ENCODE data around the gene SLC25A13.

DNA sequence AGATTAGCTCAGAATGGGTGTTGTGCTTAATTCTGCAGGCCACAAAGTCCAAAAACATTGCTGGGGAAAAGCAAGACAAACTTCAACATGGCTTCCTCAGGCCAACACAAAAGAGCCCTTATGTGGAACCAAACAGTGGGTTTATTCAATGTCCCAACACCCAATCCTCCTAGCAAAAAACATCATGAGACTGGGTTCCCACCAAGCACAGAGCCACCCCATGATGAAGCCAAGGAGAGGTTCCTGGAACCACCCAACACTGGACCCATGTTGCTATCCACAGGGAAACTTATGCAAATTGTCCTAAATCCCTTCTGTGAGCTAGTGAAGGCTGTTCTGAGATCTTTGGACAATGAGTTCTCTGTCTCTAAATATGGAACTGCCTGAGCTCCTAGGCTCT lies 24.0 kb downstream of the SLC25A13 start:
- TF ChIP-seq, protein P1, sequence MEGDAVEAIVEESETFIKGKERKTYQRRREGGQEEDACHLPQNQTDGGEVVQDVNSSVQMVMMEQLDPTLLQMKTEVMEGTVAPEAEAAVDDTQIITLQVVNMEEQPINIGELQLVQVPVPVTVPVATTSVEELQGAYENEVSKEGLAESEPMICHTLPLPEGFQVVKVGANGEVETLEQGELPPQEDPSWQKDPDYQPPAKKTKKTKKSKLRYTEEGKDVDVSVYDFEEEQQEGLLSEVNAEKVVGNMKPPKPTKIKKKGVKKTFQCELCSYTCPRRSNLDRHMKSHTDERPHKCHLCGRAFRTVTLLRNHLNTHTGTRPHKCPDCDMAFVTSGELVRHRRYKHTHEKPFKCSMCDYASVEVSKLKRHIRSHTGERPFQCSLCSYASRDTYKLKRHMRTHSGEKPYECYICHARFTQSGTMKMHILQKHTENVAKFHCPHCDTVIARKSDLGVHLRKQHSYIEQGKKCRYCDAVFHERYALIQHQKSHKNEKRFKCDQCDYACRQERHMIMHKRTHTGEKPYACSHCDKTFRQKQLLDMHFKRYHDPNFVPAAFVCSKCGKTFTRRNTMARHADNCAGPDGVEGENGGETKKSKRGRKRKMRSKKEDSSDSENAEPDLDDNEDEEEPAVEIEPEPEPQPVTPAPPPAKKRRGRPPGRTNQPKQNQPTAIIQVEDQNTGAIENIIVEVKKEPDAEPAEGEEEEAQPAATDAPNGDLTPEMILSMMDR (IDR thresholded peaks at IDR 0.05; ENCODE audit: insufficient read depth, low read length): no peak
- TF ChIP-seq, protein P2, sequence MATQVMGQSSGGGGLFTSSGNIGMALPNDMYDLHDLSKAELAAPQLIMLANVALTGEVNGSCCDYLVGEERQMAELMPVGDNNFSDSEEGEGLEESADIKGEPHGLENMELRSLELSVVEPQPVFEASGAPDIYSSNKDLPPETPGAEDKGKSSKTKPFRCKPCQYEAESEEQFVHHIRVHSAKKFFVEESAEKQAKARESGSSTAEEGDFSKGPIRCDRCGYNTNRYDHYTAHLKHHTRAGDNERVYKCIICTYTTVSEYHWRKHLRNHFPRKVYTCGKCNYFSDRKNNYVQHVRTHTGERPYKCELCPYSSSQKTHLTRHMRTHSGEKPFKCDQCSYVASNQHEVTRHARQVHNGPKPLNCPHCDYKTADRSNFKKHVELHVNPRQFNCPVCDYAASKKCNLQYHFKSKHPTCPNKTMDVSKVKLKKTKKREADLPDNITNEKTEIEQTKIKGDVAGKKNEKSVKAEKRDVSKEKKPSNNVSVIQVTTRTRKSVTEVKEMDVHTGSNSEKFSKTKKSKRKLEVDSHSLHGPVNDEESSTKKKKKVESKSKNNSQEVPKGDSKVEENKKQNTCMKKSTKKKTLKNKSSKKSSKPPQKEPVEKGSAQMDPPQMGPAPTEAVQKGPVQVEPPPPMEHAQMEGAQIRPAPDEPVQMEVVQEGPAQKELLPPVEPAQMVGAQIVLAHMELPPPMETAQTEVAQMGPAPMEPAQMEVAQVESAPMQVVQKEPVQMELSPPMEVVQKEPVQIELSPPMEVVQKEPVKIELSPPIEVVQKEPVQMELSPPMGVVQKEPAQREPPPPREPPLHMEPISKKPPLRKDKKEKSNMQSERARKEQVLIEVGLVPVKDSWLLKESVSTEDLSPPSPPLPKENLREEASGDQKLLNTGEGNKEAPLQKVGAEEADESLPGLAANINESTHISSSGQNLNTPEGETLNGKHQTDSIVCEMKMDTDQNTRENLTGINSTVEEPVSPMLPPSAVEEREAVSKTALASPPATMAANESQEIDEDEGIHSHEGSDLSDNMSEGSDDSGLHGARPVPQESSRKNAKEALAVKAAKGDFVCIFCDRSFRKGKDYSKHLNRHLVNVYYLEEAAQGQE (IDR thresholded peaks at IDR 0.05; ENCODE audit: insufficient replicate concordance, low read depth): no peak
- no peak for TF ChIP-seq SPI1 (IDR thresholded peaks at IDR 0.05; ENCODE audit: borderline replicate concordance, low read depth)
- TF ChIP-seq POLR2AphosphoS5 (IDR thresholded peaks at IDR 0.05; ENCODE audit: low read depth): no peak
- no peak for TF ChIP-seq GABPA (IDR thresholded peaks at IDR 0.05; ENCODE audit: low read depth)

Data from HL-60 (cell line).